Hair follicular keratinocyte (primary cell): ENCODE measurements around the gene KLHL35. TPM values are rescaled to one million over a fixed set of nuclear protein-coding genes. Genes with fewer than 3 reads are reported as not detected.

Experiments used
- total RNA-seq: library from RNA; depleted of rRNA; stranded (reverse); fragments of >200 nt; gene quantifications from 2 replicates; pipeline ENCODE4 v1.2.3, GENCODE V29; 2015

The KLHL35 gene
- total RNA-seq = 0.34 and 1.2 TPM in 2 replicates

GRCh38 chr11:75432911-75433321 is at the start of gene KLHL35:
Gene KLHL35 (minus strand): TSS chr11:75433203. CDS start chr11:75430629, 2,574 bp downstream.

GRCh38 chr11:75399344-75400145 is 33.5 kb downstream of the KLHL35 start, which contains the start of gene RPS3:
Gene RPS3 (plus strand): TSS chr11:75399518. CDS start chr11:75399548, 30 bp downstream.

Other genes with a start within 250 kb of the KLHL35 start
- not detected in 2 replicates for gene TPBGL, start 192.4 kb downstream of the KLHL35 start, total RNA-seq
- 0.19 and 1.9 TPM in 2 replicates for gene ARRB1, start 81.5 kb downstream of the KLHL35 start, total RNA-seq
- 3,766 and 4,158 TPM in 2 replicates for gene RPS3, start 33.7 kb downstream of the KLHL35 start, total RNA-seq
- gene GDPD5, start 92.7 kb upstream of the KLHL35 start, total RNA-seq = 0.76 and 7.4 TPM in 2 replicates
- gene SERPINH1, start 129.1 kb upstream of the KLHL35 start, total RNA-seq = 519 and 618 TPM in 2 replicates
- 0.38 and 1.4 TPM in 2 replicates for gene MAP6, start 235.8 kb upstream of the KLHL35 start, total RNA-seq